NB4 (cell line): ENCODE data around the gene NBPF4.
"Not testable (repeated sequence)": the region's sequence is repeated elsewhere in the genome, so short reads cannot be mapped to it uniquely, and the experiment has no call there.

Source experiments
- POLR2A ChIP-seq: IDR thresholded peaks from 2 replicates; pipeline ENCODE4 v1.6.1; 2011; ENCODE audit warnings: mild to moderate bottlenecking; ENCODE audit not compliant: insufficient read length; ENCODE audit errors: extremely low read depth
- TF ChIP-seq, protein P1 (sequence below): IDR thresholded peaks from one replicate; pipeline ENCODE4 v1.5.1; 2012; ENCODE audit warnings: low read depth, low read length
- TF ChIP-seq, protein P2 (sequence below): IDR thresholded peaks from 2 replicates; pipeline ENCODE4 v1.6.1; 2011; ENCODE audit warnings: low read depth, low read length

DNA sequence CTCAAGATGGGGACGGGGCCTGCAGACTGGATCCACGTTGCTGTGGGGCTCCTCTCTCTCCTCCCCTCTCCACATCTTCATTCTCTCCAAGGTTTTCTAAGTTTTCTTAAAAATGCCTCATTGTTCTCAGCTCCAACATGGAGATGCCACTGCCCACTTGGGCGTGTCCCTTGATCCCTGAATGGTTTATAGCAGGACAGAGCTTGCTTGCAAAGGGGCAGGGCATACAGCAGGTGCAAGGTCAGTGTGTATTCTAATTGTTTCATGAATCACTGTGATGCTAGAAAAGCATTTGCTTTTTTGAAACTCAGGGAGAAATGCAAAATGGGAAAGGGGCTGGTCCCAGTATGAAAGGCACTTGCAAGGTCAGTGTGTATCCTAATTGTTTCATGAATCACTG, 13.9 kb downstream of the NBPF4 start:
- TF ChIP-seq POLR2A: not testable (repeated sequence)
- TF ChIP-seq, protein P1, sequence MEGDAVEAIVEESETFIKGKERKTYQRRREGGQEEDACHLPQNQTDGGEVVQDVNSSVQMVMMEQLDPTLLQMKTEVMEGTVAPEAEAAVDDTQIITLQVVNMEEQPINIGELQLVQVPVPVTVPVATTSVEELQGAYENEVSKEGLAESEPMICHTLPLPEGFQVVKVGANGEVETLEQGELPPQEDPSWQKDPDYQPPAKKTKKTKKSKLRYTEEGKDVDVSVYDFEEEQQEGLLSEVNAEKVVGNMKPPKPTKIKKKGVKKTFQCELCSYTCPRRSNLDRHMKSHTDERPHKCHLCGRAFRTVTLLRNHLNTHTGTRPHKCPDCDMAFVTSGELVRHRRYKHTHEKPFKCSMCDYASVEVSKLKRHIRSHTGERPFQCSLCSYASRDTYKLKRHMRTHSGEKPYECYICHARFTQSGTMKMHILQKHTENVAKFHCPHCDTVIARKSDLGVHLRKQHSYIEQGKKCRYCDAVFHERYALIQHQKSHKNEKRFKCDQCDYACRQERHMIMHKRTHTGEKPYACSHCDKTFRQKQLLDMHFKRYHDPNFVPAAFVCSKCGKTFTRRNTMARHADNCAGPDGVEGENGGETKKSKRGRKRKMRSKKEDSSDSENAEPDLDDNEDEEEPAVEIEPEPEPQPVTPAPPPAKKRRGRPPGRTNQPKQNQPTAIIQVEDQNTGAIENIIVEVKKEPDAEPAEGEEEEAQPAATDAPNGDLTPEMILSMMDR: not testable (repeated sequence)
- TF ChIP-seq, protein P2, sequence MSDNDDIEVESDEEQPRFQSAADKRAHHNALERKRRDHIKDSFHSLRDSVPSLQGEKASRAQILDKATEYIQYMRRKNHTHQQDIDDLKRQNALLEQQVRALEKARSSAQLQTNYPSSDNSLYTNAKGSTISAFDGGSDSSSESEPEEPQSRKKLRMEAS: not testable (repeated sequence)
